GM18517 (cell line): ENCODE results near the gene ABHD14A.

Experiments used
- ATAC-seq: cut with Tn5 transposase; IDR thresholded peaks from one replicate; pipeline ENCODE4 v1.9.1; 2021; ENCODE audit warnings: mild to moderate bottlenecking, moderate library complexity; ENCODE audit not compliant: unreplicated experiment

ABHD14A gene

DNA sequence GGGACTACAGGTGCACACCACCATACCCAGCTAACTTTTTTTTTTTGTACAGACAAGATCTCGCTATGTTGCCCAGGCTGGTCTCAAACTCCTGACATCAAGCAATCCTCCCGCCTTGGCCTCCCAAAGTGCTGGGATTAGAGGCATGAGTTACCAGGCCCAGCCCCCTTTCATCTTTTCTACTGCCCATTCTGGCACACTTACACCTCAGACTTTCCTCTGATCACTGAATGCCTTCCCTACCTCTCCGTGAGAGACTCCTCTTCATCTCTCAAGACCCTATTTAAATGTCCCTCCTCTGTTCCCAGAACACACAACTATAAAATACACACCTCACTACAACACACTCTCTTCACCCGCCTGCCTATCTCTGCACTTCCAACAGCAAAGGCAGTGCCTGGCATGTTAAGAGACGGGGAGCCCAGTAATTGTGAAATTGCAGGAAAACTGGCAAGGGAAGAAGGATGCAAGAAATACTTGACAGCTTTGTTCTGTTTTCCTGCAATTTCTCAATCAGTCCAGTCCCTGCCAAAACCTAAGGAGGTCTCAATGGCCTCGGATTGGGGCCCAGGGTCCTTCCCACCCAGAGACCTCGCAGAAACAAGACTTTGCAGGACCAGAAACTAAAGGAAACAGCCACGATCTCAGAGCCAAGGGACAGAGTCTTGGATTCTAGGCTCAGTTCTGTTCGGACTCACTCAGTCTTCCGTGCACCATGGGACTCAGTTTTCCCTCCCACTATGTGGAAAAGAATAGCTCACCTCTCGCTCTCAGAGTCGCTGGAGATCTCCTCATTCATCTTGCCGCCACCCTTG lies 34.0 kb upstream of the ABHD14A start:
- ATAC-seq: no peak

- peak; percentile 14 for ATAC-seq
Observed at GRCh38 chr3:51941463-51941797, 33.4 kb upstream of the ABHD14A start.

GRCh38 chr3:51941798-51942602 lies 32.9 kb upstream of the ABHD14A start, which contains the start of the genes PARP3 and RRP9:
Gene PARP3 (plus strand): TSS chr3:51942363. CDS start chr3:51943356, 993 bp downstream.
Gene RRP9 (minus strand): TSS chr3:51941904. CDS start chr3:51941867, 37 bp downstream.
- ATAC-seq: peak; percentile 90

- no peak for ATAC-seq
Observed at GRCh38 chr3:51942603-51943450, 32.0 kb upstream of the ABHD14A start.

GRCh38 chr3:51943451-51944391 lies 31.1 kb upstream of the ABHD14A start:
- no peak for ATAC-seq

GRCh38 chr3:51944451-51945021 lies 30.3 kb upstream of the ABHD14A start:
- no peak for ATAC-seq

DNA sequence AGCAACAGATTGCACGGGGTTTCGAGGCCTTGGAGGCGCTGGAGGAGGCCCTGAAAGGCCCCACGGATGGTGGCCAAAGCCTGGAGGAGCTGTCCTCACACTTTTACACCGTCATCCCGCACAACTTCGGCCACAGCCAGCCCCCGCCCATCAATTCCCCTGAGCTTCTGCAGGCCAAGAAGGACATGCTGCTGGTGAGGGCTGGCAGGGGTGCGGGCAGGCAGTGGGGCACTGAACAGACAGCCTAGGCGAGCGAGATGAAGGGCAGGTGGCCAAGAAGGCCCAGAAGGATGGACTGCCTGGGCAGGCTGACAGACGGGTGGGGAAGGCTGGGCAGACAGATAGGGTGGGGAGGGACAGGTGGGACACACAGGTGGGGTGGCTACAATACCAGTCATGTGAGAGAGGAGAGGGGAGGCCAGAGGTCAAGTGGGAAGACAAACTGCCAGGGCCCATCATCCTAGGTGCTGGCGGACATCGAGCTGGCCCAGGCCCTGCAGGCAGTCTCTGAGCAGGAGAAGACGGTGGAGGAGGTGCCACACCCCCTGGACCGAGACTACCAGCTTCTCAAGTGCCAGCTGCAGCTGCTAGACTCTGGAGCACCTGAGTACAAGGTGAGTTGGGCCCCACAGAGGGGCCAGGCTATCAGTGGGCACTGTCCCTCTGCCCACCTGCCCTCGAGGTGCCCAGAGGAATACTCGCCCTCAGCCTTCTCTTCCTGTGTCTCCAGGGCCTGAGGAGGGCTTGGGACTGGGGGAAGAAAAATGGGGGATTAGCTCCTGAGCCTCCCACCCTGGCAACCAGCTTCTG lies 29.6 kb upstream of the ABHD14A start:
- ATAC-seq: no peak

DNA sequence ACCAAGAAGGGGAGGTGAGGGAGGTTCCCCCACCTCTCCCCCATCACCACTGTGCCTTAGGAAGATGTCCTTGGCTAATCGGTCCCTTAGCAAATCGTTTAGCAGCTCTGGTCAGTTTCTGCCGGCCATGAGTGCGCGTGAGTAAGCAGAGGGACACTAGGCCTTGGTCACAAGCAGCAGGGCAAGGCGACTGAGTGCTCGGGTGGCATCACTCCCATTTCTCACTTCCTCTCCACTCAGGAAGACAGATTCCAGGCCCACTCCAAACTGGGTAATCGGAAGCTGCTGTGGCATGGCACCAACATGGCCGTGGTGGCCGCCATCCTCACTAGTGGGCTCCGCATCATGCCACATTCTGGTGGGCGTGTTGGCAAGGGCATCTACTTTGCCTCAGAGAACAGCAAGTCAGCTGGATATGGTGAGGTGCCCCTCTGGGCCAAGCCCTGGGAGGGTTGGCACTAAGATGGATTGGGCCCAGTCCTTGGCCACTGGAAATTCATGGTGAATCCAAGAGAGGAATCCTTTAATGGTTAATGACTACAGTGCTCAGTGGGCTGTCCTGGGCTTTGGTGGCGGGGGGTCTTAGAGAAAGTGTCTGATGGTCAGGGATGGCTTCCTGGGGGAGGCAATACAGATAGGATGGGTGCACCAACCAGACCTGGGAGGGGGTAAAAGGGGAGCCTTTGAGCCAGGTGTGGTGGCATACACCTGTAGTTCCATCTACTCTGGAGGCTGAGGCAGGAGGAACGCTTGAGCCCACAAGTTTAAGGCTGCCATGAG lies 28.7 kb upstream of the ABHD14A start:
- no peak for ATAC-seq

DNA sequence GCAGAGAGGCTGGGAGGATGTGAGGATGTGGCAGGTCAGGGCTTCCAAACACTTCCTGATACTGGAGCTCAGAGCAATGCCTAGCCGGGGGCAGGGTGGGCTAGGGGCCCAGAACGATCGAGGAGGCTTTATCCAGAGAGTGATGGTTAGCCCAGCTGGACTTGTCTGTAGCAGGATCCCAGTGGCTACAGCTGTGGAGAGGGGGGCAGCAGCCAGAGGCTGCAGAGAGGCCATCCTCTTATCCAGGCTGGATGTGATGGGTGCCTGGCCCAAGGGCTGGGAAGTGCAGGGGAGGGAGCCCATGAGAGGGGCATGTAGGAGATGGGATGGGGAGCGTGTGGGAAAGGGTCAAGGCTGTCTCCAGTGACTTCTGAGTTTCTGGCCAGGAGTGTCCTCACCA lies 28.1 kb upstream of the ABHD14A start:
- no peak for ATAC-seq

DNA sequence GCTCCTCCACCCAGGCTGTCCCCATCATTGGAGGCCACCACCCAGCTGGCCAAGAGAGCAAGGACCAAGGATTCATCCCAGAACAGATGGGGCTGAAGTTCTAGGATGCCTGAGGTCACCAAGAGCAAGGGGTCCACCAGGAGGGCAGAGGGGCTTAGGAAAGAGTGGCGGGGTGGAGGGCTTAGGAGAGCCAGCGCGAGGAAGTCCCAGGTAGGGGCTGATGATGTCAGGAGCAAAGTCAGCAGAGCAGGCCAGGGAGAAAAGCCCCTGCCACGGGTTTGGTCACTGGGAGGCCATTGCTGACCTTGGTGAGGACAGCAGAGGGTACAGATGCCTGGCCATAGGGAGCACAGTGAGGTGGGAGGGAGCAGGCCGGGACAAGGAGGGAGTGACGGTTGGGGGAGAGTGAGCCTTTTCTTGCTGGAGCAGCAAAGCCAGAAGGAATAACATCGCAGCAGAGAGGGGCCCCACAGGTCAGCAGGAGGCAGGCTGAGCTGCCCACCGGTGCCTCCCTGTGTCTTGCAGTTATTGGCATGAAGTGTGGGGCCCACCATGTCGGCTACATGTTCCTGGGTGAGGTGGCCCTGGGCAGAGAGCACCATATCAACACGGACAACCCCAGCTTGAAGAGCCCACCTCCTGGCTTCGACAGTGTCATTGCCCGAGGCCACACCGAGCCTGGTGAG lies 27.5 kb upstream of the ABHD14A start:
- no peak for ATAC-seq

- no peak for ATAC-seq
Observed at GRCh38 chr3:51948016-51948580, 26.8 kb upstream of the ABHD14A start.

GRCh38 chr3:51949121-51949520 lies 25.7 kb upstream of the ABHD14A start:
- ATAC-seq: no peak

- ATAC-seq: no peak
Observed at GRCh38 chr3:51950899-51951298, 24.0 kb upstream of the ABHD14A start.

- no peak for ATAC-seq
Observed at GRCh38 chr3:51953445-51953844, 21.4 kb upstream of the ABHD14A start.

- ATAC-seq: no peak
Observed at GRCh38 chr3:51954105-51954504, 20.8 kb upstream of the ABHD14A start.

DNA sequence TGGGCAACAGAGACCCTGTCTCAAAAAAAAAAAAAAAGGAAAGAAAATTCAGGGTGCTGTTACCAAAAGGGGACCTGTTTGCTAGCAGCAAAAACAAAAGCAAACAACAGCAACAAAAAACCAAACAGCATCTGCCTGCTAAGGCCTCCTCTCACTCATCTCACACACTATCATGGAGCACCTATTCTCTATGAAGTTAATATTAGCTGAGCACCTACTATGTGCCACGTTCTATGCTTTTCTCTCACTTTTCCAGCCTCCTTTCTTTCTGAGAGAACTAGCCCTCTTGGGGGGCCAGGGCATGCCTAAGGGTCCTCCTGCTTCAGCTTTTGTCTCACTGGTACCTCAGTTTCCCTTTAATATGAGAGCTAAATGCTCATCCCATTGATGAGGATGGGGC lies 20.2 kb upstream of the ABHD14A start:
- ATAC-seq: no peak
